SH-SY5Y (cell line): Measurements from ENCODE around the gene KRABD2.

Experiments used
- GATA2 ChIP-seq: IDR thresholded peaks from 2 replicates; pipeline ENCODE4 v1.6.1; 2011; ENCODE audit warnings: mild to moderate bottlenecking, low read depth, low read length
- GATA3 ChIP-seq: IDR thresholded peaks from 2 replicates; pipeline ENCODE4 v1.6.1; 2011; ENCODE audit warnings: low read depth, mild to moderate bottlenecking, low read length, moderate library complexity

- no peak for TF ChIP-seq GATA3
- no peak for TF ChIP-seq GATA2
These were observed 43.8 kb upstream of the KRABD2 start for GRCh38 chr17:8420041-8420934.
